ENCODE data around the gene SLC5A11.
A peak's percentile ranks its signal among the peaks of the same experiment; 100 is the strongest.

Gene SLC5A11

DNA sequence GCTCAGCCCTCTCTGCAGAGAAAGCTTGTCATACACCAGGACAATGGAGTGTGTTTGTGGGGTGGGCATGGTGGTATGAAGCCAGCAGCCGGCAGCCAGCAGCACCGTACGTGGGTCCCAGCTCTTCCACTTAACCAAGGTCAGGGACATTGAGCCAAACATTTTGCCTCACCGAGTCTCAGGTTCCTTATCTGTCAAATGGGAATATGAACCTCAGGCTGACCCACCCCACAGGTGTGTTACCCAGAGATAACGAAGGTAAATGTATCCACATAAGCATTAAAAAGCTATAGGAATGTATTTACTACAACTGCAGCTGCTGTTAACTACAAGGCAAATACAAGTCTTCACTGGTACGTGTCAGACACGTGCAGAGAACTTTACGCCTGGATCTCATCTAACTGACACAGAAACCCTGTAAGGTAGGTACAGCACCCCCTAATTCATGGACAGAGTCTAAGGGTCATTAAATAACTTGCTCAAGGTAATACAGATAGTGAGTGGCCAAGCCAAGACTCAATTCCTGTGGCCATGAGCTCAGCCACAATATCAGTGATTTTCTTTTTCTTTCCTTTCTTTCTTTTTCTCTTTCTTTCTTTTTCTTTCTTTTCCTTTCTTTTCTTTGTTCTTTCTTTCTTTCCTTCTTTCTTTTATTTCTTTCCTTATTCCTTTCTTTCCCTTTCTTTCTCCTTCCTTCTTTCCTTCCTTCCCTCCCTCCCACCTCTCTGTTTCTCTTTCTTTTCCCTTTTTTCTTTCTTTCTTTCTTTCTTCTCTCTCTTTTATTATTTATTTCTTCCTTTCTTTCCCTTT lies 990 bp downstream of the SLC5A11 start:
- TF ChIP-seq GATA2 (IDR thresholded peaks at IDR 0.05; ENCODE audit: low read depth, low read length), result no peak
- TF ChIP-seq GATA3 (IDR thresholded peaks at IDR 0.05; ENCODE audit: low read depth, low read length), result no peak

DNA sequence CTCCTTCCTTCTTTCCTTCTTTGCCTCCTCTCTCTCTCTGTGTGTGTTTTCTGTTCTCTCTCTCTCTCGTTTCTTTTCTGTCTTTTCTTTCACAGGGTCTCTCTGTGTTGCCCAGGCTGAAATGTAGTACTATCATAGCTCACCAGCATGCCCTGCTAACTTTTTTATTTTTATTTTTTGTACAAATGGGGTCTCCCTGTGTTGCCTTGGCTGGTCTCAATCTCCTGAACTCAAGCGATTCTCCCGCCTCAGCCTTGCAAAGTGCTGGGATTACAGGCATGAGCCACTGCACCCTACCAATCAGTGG lies 1.5 kb downstream of the SLC5A11 start:
- TF ChIP-seq GATA3 (IDR thresholded peaks at IDR 0.05; ENCODE audit: low read depth, low read length) (no peak), GATA2 (IDR thresholded peaks at IDR 0.05; ENCODE audit: low read depth, low read length) (no peak)

DNA sequence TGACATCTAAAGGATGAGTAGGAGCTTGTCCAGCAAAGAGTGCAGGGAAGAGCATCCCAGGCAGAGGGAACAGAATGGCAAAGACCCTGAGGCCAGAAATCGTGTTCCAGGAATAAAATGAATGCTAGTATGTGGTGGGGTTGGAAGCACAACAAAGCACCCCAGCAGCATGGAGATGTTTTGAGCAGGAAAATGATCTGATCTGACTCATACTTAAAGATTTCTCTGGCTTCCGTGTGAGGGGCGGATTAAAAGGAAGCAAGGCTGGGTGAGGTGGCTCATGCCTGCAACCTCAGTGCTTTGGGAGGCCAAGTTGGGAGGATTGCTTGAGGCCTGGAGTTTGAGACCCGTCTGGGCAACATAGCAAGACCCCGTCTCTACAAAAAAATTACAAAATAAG lies 2.3 kb downstream of the SLC5A11 start:
- no peak for TF ChIP-seq GATA2 (IDR thresholded peaks at IDR 0.05; ENCODE audit: low read depth, low read length)
- TF ChIP-seq GATA3 (IDR thresholded peaks at IDR 0.05; ENCODE audit: low read depth, low read length), result no peak

DNA sequence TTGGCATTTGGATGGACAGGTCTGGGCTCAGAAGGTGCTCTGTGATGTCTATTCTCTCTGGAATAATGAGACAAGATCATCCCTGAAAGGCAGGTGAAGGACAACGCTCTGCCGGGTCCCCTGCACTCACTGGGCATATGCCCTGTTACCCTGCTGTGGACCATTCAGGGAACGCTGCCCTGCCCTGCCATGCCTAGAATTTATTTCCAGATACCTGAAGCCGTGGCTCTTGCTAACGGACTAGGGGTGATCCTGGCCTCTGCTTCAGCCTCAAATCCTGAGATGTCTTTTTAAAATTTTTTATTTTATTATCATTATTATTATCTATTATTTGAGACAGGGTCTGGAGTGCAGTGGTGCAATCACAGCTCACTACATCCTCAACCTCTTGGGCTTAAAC lies 3.9 kb downstream of the SLC5A11 start:
- no peak for TF ChIP-seq GATA3 (IDR thresholded peaks at IDR 0.05; ENCODE audit: low read depth, low read length)
- TF ChIP-seq GATA2 (IDR thresholded peaks at IDR 0.05; ENCODE audit: low read depth, low read length), result no peak

DNA sequence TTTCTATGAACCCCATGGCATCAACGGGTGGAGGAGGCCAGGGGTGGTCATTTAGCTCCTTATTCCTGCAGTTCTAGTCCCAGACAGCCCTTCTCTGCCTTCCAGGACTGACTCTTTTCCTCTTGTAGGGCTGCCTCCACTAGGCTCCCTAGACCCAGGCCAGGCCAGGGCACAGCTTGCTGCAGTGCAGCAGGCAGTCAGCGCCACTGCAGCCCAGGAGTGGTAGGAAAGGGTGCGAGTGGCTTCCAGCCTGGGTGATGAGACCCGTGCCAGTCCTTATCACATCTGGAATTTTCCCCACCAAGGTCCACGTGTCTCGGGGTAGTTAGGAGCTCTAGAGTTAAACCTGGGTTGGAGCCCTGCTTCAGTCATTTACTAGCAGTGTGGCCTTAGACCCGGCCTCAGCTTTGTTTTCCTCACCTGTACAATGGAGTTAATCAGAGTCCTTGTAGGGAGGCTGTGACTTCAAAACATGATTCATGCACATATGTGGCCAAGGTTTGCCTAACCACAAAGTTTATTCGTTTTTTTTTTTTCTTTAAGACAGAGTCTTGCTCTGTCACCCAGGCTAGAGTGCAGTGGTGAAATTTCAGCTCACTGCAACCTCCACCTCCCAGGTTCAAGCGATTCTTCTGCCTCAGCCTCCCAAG lies 4.7 kb downstream of the SLC5A11 start:
- TF ChIP-seq GATA2 (IDR thresholded peaks at IDR 0.05; ENCODE audit: low read depth, low read length) (no peak), GATA3 (IDR thresholded peaks at IDR 0.05; ENCODE audit: low read depth, low read length) (no peak)

DNA sequence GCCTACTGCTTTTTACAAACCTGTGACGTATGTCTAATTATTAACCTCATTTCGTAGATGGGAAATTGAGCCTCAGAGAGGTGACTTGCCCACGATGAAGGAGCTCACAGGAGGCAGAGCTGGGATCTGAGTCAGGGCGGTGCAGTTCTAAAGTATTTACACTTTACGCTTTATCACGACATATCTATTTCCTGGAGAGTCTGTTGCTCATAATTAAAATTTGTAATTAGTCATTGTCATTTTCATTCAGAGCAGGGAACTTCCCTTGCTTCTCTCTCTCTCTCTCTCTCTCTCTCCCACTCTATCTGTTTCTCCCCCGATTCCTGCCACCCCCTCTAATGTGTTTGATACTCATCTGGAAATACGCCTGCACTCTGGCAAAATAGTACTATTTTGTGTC lies 5.9 kb downstream of the SLC5A11 start:
- TF ChIP-seq GATA3 (IDR thresholded peaks at IDR 0.05; ENCODE audit: low read depth, low read length) (no peak), GATA2 (IDR thresholded peaks at IDR 0.05; ENCODE audit: low read depth, low read length) (no peak)

DNA sequence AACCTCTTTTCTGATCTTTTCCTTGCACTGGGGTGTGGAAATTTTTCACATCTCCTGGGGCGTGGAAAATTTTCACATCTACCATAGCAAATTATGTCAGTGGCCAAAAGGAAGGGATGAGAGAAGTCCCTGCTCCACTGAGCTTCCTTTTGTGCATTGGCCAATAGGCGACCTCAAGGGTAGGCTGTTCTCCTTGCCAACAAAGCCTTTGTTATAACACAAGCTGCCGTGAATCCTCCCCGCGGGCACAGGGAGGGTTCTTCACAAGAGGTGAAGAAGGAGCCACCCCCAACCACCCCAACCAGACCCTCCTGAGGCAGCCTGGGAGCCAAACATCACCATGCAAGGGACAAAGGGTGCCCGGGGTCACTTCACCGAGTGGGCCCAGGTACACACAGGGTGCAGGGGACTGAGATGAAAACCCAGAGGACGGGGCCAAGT lies 6.5 kb downstream of the SLC5A11 start:
- TF ChIP-seq GATA2 (IDR thresholded peaks at IDR 0.05; ENCODE audit: low read depth, low read length) (no peak), GATA3 (IDR thresholded peaks at IDR 0.05; ENCODE audit: low read depth, low read length) (no peak)

DNA sequence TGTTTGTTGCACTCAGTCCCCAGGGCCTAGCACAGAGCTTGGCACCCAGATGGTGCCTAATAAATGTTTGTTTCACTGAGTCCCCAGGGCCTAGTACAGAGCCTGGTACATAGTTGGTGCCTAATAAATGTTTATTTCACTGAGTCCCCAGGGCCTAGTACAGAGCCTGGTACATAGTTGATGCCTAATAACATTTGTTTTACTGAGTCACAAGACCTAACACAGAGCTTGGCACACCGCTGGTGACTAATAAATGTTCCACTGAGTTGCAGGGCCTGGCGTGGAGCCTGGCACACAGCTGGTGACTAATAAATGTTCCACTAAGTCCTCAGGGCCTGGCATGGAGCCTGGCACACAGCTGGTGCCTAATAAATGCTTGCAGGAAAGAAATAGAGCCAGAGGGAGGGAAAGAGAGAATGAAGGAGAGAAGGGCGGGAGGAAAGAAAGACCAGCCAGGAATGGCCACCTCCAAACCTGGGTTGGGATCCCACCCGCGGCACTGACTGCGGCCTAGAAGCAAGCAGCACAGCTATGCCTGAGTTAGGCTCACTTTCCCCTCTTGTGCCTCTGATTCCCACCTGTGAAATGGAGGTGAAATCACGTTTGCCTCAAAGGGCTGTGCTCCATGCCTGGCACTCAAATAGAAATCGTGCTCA lies 7.5 kb downstream of the SLC5A11 start:
- TF ChIP-seq GATA2 (IDR thresholded peaks at IDR 0.05; ENCODE audit: low read depth, low read length) (no peak), GATA3 (IDR thresholded peaks at IDR 0.05; ENCODE audit: low read depth, low read length) (no peak)

DNA sequence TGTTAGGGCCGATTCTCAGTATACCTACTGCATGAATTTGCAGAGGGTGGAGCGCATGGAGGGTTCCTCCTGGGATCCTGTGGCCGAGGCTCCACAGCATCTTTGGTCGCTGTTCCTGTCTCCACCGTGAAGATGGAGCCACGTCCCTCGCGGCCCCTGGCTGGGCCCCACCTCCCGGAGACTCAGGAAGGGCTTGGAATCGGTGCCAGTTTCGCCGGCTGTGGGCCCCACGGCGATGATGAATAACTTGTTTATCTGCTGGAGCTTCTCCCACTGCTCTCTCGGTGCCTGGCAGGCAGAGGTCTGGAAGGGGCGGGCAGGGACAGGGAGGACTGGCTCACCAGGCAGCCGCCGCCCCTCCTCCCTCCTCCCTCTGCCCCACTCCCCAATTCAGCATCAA lies 8.1 kb downstream of the SLC5A11 start:
- TF ChIP-seq GATA2 (IDR thresholded peaks at IDR 0.05; ENCODE audit: low read depth, low read length) (0 out of 2 replicates have a peak, but pooled peaks have one; percentile 29), GATA3 (IDR thresholded peaks at IDR 0.05; ENCODE audit: low read depth, low read length) (no peak)

DNA sequence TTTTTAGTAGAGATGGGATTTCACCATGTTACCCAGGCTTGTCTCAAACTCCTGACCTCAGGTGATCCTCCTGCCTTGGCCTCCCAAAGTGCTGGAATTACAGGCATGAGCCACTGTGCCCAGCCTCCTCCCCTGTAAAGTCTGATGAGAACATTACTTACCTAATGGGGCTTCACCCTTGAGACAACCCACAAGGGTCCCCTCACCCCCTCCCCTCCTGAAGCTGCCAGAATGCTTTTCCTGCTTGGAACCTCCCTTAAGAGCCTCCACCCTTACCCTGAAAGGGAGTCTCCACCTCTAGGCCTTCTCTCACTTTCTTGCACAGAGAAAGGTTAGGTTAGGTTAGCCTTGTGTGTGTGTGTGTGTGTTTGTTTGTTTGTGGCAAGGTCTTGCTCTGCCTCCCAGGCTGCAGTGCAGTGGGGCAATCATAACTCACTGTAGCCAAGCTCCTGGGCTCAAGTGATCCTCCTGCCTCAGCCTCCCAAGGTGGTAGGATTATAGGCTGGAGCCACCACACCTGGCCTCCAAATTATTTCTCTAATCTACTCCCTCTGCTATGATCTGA lies 8.9 kb downstream of the SLC5A11 start:
- no peak for TF ChIP-seq GATA2 (IDR thresholded peaks at IDR 0.05; ENCODE audit: low read depth, low read length)
- TF ChIP-seq GATA3 (IDR thresholded peaks at IDR 0.05; ENCODE audit: low read depth, low read length), result no peak

DNA sequence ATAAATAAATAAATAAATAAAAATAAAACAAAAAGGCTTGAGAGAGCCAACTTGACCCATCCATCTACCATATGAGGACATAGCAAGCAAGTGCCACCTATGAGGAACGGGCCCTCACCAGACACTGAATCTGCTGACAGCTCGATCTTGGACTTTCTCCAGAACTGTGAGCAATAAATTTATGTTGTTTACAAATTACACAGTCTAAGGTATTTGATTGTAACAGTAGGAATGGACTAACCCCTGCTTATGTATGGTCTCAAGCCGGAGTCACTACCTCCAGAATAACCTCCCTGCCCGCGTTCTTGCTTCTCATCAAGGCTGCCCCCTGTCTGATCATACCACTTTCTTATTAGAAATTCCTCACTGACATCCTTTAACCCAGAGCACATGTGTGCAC lies 9.9 kb downstream of the SLC5A11 start:
- TF ChIP-seq GATA3 (IDR thresholded peaks at IDR 0.05; ENCODE audit: low read depth, low read length), result no peak
- no peak for TF ChIP-seq GATA2 (IDR thresholded peaks at IDR 0.05; ENCODE audit: low read depth, low read length)

DNA sequence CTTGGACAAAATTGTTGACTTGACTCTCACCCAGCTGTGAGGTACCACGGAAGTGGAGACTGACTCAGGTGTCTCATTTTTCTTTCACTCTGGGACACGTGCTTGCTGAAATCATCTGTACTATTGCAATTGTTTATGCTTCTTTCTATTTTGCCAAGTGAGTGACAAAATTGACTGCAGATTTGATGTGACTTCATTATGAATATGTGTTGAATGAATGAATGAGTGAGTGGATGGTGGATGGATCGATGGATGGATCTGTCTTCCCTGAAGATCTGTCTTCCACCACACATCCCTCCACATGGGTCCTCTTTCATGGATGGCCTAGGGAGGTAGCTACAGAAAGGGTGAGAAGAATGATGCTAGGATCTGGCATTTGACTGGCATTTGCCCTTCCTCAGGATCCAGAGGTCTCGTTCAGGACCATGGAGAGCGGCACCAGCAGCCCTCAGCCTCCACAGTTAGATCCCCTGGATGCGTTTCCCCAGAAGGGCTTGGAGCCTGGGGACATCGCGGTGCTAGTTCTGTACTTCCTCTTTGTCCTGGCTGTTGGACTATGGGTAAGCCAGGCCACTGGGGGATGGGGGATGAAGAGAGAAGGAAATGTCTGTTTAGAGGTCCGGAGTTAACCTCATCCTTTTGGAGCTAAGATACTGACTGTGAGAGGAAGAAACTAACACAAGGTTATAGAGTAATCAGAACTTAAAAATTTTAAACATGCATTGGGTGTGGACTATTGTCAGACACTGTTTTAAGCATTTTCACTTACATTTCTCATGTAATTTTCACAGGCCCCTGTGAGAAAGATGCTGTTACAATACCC lies 12.7 kb downstream of the SLC5A11 start:
- TF ChIP-seq GATA2 (IDR thresholded peaks at IDR 0.05; ENCODE audit: low read depth, low read length) (no peak), GATA3 (IDR thresholded peaks at IDR 0.05; ENCODE audit: low read depth, low read length) (no peak)

DNA sequence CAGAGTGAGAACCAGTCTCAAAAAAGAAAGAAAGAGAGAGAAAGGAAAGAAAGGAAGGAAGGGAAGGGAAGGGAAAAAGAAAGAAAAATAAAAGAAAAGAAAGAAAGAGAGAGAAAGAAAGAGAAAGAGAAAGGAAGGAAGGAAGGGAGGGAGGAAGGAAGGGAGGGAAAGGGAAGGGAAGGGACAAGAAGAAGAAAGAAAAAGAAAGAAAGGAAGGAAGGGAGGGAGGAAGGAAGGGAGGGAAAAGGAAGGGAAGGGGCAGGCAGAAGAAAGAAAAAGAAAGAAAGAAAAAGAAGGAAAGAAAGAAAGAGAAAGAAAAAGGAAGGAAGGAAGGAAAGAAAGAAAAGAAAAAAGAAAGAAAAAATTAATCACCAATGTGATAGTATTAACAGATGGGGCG lies 15.7 kb downstream of the SLC5A11 start:
- TF ChIP-seq GATA2 (IDR thresholded peaks at IDR 0.05; ENCODE audit: low read depth, low read length) (no peak), GATA3 (IDR thresholded peaks at IDR 0.05; ENCODE audit: low read depth, low read length) (no peak)
